ENCODE measurements around the gene VPS41. TPM values are rescaled to one million over a fixed set of nuclear protein-coding genes. Genes with fewer than 3 reads are reported as not detected.
"Not testable (repeated sequence)": the region's sequence is repeated elsewhere in the genome, so short reads cannot be mapped to it uniquely, and the experiment has no call there.

The VPS41 gene
- total RNA-seq, 1 donor from 2014 or later: 72.1 TPM

DNA sequence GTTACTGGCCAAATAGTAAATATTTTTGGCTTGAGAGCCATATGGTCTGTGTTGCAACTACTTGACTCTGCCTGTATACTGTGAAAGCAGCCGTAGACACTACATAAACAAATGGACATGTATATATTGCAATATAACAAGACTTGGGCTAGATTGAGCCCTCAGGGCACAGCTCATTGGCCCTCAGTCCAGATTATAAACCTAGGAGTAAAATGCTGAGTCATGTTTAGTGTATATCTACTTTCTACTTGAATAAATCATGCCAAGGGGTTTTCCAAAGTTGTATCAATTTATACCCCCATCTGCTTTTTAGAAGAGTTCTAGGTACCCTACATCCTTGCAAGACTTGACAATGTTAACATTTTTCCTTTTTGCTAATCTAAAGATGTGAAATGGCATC lies 41.3 kb upstream of the VPS41 start:
- Mint-ChIP-seq H3K4me3 (no peak overlapping the region), H3K27ac (ENCODE audit: unreplicated experiment) (no peak overlapping the region), H3K9me3 (peaks cover 2% of the 10 kb centered on the region), H3K4me1 (peaks cover 3% of the 10 kb centered on the region), H3K27me3 (ENCODE audit: low read depth) (no peaks in the 10 kb centered on the region), H3K36me3 (ENCODE audit: low read depth) (no peaks in the 10 kb centered on the region)
- DNase-seq (ENCODE audit: low read depth, low spot score): no peak
- TF ChIP-seq, protein P1, sequence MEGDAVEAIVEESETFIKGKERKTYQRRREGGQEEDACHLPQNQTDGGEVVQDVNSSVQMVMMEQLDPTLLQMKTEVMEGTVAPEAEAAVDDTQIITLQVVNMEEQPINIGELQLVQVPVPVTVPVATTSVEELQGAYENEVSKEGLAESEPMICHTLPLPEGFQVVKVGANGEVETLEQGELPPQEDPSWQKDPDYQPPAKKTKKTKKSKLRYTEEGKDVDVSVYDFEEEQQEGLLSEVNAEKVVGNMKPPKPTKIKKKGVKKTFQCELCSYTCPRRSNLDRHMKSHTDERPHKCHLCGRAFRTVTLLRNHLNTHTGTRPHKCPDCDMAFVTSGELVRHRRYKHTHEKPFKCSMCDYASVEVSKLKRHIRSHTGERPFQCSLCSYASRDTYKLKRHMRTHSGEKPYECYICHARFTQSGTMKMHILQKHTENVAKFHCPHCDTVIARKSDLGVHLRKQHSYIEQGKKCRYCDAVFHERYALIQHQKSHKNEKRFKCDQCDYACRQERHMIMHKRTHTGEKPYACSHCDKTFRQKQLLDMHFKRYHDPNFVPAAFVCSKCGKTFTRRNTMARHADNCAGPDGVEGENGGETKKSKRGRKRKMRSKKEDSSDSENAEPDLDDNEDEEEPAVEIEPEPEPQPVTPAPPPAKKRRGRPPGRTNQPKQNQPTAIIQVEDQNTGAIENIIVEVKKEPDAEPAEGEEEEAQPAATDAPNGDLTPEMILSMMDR (conservative IDR thresholded peaks at IDR 0.05): no peak

- not testable (repeated sequence) for H3K27me3 Mint-ChIP-seq (ENCODE audit: low read depth); DNase-seq (ENCODE audit: low read depth, low spot score); H3K4me3 Mint-ChIP-seq; H3K9me3 Mint-ChIP-seq; H3K36me3 Mint-ChIP-seq (ENCODE audit: low read depth); H3K4me1 Mint-ChIP-seq; H3K27ac Mint-ChIP-seq (ENCODE audit: unreplicated experiment)
Observed at GRCh38 chr7:38947541-38947940, 38.5 kb upstream of the VPS41 start.

GRCh38 chr7:38942431-38943051 lies 33.5 kb upstream of the VPS41 start:
- TF ChIP-seq, protein P1 (conservative IDR thresholded peaks at IDR 0.05): no peak
- no peak for DNase-seq (ENCODE audit: low read depth, low spot score)
- H3K27ac Mint-ChIP-seq (ENCODE audit: unreplicated experiment): no peak overlapping the region
- no peaks in the 10 kb centered on the region for H3K27me3 Mint-ChIP-seq (ENCODE audit: low read depth)
- H3K4me1 Mint-ChIP-seq: peaks cover 3% of the 10 kb centered on the region
- no peak overlapping the region for H3K4me3 Mint-ChIP-seq
- no peaks in the 10 kb centered on the region for H3K9me3 Mint-ChIP-seq
- H3K36me3 Mint-ChIP-seq (ENCODE audit: low read depth): no peaks in the 10 kb centered on the region

DNA sequence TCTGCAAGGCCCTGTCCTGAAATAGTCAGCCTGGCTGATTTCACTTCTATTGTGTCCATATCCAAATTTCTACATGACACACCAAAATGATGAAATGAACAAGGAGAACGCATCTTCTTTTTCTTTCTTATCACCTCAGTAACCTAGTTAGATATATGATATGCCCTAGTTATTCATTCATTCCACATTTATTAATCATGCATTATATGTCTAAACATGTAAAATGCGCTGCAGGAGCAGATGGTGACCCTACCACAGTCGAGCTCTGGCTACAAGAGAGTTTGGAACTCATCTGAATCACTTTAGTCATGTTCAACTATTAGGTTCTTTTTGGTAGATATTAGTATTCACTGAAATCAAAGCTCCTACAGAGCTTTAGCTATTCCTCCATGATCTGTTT lies 31.8 kb upstream of the VPS41 start:
- Mint-ChIP-seq H3K27me3 (ENCODE audit: low read depth) (no peaks in the 10 kb centered on the region), H3K4me1 (no peaks in the 10 kb centered on the region), H3K9me3 (no peaks in the 10 kb centered on the region), H3K4me3 (no peak overlapping the region), H3K27ac (ENCODE audit: unreplicated experiment) (no peak overlapping the region), H3K36me3 (ENCODE audit: low read depth) (no peaks in the 10 kb centered on the region)
- TF ChIP-seq, protein P1 (conservative IDR thresholded peaks at IDR 0.05): no peak
- no peak for DNase-seq (ENCODE audit: low read depth, low spot score)

DNA sequence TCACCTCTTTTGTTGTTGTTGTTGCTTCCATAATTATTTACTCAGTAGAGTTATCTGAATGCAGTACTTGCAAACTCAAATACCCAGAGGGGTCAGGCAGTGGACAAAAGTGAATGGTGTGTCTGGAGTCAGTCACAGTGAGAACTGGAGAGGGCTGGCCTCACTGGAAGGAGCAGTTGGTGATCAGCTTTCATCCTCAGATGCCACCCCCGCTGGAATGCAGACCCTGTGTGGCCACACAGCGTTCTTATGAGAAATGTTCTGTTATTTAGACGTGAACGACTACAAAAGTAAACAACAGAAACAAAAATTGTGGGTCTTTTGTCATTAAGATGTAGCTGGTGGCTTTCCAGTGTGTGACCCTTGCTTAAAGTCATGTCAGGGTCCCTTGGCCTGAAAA lies 29.6 kb upstream of the VPS41 start:
- no peak overlapping the region for H3K27ac Mint-ChIP-seq (ENCODE audit: unreplicated experiment)
- no peak for DNase-seq (ENCODE audit: low read depth, low spot score)
- no peak overlapping the region for H3K4me3 Mint-ChIP-seq
- H3K9me3 Mint-ChIP-seq: no peaks in the 10 kb centered on the region
- no peaks in the 10 kb centered on the region for H3K4me1 Mint-ChIP-seq
- no peaks in the 10 kb centered on the region for H3K27me3 Mint-ChIP-seq (ENCODE audit: low read depth)
- TF ChIP-seq, protein P1 (conservative IDR thresholded peaks at IDR 0.05): no peak
- H3K36me3 Mint-ChIP-seq (ENCODE audit: low read depth): no peaks in the 10 kb centered on the region

DNA sequence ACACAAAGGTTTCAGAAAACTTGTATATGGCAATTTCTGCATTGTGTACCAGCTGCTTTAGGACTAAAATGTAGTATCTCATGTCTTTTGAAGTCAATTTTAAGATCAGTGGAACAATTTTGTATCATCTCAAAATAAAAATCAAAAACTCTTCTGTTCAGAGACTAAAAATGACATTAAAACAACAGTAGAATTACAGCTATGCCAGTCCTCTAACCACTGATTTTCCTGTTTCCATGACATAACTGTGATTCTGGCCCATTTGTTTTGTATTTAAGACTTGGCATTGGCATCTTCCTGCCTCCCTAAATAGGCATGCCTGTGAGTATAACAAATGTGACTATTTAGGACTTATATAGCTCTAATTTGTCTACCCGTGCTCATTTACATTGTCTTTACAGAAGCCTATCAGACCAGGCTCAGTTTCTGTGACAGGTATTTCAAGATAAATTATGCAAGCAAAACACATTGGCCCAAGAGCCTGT lies 29.1 kb upstream of the VPS41 start:
- TF ChIP-seq, protein P1 (conservative IDR thresholded peaks at IDR 0.05): no peak

More for the DNA sequence above, 29.1 kb upstream of the VPS41 start:
- H3K27ac Mint-ChIP-seq (ENCODE audit: unreplicated experiment): no peak overlapping the region
- H3K9me3 Mint-ChIP-seq: no peaks in the 10 kb centered on the region
- no peak overlapping the region for H3K4me3 Mint-ChIP-seq
- DNase-seq (ENCODE audit: low read depth, low spot score): no peak
- no peaks in the 10 kb centered on the region for H3K4me1 Mint-ChIP-seq
- no peaks in the 10 kb centered on the region for H3K27me3 Mint-ChIP-seq (ENCODE audit: low read depth)
- no peaks in the 10 kb centered on the region for H3K36me3 Mint-ChIP-seq (ENCODE audit: low read depth)
